ENCODE data around the gene FCN1.

Gene FCN1

DNA sequence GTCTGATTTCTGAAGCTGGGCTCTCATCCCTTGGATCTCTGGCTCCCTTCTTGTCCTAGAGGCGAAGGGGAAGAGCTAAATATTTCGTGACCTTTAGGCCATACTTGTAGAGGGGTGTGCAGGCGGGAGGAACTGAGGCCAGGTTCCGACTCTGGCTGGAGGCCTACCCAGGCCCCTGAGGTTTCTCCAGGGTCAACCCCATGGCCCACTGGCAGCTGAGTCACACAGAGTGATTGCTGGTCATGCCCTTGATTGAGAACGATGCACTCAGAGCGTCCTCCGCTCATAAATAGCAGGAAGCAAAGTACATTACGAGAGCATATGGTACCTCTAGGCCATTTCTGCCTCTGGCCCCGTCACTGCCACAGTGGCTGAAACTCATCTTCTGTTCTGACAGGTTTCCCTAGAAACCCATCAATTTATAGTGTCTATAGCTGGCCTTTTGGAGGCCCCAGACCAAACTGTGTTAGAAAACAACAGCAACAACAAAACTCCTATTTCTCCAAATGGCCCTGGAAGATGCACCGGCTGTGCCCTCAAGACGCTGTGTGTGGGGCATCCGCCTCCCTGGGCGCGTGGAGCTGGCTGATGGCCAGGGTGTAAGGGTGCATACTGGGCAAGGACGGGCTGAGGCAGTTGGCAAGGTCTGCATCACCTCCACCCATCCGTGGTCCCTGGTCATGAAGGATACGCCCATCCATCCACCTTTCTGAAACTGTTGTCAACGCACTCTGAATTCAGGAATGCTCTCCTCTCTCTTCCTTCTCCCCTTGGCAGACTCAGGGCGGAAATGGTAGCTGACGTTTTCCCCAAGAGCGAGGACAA, 32.9 kb upstream of the FCN1 start:
- DNase-seq, result no peak

DNA sequence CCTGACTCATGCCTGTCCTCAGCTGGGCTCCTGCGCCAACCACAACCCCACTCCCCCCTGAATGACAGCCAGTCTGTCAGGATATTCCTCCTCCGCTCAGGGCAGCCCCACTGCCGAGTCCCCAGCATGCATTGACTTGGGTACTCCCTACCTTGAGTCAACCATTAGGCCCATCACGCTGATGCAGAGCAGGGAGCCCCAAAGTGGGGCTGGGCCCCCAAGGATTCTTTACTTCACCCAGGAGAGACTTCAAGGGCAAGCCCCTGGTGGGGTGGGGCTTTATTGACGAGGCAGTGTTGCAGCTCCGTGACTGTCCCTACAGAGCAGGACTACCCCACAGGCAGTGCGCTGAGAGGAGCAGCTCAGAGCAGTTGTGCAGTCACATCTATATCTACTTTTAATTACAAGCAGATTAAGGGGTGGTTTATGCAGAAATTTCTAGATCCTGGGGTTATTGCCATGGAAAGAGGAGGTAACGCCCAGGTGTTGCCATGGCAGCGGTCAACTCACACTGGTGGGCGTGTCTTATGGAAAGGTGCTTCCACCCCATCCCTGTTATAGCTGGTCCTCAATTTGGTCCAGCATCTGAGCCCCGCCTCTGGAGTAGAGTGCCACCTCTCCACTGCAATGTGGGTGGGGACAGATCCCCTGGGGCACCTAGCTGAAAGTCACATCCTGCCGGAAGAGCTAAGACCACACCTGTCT, 32.1 kb upstream of the FCN1 start:
- no peak for DNase-seq

DNA sequence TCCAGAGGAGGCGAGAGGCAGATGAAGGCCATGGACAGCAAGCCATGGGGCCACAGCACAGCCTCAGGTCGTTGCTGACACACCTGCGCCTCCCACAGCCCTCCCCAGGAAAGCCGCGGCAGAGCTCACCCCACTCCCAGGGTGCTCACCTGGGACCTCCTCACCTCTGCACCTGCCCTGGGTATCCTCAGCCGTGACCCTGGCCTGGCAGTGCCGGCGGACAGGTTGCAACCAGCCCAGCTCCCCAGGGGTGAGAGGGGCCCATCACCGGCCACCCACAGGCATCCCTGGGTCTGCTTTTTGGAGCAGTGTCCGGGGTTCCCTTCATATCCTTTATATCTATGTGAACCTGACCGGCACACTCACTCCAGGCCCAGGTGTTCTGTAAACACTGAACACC, 30.4 kb upstream of the FCN1 start:
- no peak for DNase-seq

DNA sequence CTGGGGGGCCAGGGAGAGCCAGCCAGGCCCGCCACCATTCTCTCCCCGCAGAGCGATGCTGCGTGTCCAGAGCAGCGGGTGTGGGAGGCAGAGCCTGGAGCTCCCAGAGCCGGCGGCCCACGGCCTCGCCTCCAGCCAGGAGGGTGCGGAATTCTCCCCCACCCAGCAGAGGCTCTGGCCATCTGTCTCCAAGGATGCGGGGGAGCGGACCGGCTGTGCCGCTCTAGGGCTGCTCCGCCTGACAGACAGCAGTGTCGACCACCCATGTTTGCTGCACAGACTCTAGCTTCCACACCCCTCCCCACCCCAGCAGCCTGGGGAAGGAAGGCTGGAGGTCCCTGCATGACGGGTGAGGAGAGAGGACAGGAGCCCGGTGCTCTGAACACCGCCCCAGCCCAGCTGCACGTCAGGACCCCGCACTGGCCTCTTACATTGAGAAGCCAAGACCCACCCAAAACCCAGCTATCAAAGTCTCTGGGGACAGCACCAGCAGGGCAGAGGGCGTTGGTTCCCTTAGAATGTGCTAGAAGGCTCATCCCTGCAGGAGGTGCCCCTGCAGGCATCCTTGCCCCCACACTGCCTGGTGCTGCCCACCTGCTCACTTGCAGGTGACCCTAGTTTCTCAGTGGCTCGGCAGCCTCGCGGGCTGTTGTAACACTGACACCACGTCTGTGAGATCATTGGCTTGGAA, 29.7 kb upstream of the FCN1 start:
- DNase-seq, result no peak

DNA sequence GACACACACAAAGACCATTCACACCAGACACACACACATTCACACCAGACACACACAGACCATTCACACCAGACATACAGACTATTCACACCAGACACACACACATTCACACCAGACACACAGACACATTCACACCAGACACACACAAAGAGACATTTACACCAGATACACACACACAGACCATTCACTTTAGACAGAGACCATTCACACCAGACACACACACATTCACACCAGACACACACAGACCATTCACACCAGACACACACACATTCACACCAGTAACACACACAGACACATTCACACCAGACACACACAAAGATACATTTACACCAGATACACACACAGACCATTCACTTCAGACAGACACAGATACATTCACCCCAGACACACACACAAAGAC, 29.0 kb upstream of the FCN1 start:
- no peak for DNase-seq

DNA sequence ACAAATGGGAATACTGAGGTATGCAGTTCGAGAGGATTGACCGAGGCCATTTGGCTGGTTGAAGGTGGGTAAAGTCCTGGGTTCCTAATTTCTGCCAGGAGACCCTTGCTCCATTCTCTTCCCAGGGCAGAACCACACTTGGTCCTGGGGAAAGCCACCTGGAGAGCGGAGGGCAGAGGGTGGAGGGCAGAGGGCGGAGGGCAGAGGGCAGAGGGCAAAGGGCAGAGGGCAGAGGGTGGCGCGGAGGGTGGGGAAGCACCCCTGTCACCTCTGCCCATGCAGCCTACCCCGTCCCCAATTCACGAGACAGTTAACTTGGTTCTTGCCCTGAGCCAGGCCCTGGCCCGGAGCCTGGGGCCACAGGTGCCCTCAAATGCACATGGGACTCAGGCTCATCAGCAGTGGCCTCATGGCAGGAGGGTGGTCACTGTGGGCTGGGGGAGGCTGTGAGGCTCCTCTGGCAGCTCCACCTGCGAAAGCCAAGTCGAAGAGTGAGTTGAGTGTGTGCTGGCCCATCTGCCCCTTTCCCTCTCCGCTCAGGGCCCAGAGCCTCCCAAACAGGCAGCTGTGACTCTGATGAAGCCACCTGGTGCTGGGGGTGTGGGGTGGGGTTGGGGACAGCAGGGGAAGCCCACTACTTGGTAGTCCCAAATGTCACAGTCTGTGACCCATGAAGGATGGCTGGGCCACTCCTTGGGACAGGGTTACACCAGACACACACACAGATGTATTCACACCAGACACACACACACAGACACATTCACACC, 28.0 kb upstream of the FCN1 start:
- no peak for DNase-seq

DNA sequence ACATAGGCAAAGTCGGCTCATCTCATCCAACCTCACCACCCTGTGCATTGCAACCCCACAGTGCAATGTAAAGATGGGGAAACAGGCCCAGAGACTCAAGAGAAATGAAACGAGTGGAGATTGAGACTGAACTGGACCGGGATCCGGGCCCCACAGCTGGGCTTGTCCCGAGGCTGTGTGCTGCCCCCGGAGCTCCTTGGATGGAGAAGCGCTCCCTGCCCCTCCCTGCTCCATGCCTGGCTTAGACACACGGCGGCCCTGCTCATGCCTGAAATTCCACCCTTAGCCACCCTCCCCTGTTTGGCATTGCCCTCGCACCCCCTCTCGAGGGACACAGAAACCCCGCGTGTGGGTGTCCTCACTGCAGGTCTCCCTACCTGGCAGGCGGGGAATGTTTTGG, 27.2 kb upstream of the FCN1 start:
- DNase-seq, result no peak

DNA sequence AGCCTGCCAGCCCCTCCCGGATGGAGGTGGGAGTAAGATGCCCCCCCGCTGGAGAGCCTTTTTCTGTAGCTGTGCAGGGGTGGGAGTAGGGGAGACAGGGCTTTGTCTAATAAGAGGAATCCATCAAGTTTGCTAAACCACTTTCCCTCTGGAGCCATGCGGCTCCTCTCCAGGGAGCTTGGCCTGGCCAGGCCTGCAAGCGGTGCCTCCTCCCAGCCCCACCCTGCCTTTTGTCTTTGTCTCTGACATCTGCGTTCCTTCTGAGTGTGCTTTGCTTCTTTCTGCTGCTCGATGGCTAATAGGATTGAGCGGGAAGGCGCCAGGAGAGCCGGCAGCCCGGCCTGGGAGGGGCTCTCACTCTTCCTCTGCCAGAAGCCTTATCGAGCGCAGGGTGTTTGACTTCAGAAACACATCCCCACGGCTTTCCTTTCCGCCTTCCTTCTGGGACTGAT, 26.7 kb upstream of the FCN1 start:
- DNase-seq, result no peak

DNA sequence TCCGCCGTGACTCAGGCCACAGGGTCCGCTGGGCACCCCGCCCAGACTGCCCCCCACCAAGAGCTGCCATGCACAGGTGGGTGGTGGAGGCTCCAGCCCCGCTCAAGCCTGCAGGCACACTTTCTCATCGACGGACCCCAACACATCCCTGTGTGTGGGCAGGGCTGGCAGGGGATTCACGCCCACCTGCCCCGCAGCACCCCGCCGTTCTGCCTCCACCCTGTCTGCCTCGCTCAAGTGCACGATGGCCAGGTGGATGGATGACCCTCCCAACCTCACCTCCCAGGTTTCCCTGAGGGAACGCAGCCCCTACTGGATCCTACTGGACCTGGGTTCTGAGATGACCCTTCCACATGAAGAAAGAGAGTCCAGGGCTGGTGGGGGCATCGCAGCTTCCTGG, 26.1 kb upstream of the FCN1 start:
- DNase-seq, result no peak

DNA sequence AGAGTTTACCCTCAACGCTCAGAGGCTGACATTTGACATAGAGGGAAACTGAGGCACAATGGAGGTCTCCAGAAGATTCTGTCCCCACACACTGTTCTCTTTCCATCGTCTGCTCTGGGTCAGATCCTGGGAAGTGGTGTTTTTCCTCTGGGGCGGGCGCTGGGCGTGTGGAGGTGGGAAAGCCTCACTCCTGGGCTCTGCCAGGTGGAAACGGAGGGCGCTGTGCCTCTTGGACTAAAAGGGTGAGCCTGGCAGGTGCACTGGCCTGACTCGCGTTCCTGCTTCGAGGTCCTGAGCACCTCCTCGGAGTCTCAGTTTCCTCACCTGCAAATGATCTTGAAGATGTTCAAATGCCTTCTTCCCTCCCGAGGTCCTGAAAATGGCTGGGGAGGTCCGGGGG, 25.7 kb upstream of the FCN1 start:
- no peak for DNase-seq

DNA sequence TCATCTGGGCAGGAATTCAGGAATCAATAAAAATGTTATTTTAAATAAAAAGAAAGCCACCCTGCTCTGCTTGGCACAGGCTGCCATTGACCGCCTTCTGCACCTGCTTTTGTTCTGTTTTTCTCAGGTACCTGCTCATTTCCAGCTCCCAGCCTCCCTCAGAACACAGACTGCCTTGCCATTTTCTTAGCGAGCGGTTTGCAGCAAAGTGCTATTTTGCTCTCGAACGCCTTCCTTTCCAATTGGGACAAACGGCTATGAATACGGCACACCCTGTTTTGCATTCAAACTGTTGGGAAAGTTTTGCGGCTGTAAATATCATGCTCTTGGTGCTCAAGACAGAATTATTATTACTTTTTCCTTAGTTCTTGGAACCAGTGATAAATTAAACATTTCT, 25.1 kb upstream of the FCN1 start:
- no peak for DNase-seq

DNA sequence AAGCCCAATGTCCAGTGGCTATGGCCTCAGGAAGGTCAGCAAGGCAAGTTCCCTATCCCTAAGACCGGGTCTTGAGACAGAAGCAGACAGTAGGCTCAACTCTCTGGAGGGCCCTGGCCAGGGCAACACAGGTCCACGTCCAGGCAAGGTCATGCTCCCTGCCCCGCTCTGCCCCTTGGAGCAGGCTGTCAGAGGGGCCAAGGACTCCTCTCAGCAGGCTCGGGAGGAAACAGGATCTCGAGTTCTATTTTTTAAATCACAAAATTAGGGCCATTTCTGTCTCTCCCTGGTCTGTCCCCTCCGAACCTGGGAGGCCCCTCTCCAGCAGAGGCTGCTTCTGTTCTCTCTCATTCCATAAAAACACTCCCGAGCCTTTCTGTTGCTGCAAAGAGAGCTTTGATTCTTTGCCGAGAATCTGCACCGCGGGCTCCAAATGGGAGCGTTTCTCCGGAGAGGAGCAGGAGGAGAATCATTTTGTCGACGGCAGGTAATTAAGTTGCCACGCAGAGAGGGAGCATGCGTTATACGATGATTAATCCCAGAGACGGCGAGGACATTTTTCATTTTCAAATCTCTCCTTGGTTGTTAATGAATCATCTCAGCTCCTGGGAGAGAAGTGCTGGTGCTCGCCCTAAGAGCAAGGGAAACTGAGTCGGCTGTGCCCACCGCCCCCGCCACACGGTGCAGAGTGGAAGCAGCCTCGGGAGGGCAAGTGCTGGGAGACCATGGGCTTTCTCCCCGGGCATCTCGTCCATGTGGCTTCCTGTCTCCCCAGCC, 24.5 kb upstream of the FCN1 start:
- no peak for DNase-seq

DNA sequence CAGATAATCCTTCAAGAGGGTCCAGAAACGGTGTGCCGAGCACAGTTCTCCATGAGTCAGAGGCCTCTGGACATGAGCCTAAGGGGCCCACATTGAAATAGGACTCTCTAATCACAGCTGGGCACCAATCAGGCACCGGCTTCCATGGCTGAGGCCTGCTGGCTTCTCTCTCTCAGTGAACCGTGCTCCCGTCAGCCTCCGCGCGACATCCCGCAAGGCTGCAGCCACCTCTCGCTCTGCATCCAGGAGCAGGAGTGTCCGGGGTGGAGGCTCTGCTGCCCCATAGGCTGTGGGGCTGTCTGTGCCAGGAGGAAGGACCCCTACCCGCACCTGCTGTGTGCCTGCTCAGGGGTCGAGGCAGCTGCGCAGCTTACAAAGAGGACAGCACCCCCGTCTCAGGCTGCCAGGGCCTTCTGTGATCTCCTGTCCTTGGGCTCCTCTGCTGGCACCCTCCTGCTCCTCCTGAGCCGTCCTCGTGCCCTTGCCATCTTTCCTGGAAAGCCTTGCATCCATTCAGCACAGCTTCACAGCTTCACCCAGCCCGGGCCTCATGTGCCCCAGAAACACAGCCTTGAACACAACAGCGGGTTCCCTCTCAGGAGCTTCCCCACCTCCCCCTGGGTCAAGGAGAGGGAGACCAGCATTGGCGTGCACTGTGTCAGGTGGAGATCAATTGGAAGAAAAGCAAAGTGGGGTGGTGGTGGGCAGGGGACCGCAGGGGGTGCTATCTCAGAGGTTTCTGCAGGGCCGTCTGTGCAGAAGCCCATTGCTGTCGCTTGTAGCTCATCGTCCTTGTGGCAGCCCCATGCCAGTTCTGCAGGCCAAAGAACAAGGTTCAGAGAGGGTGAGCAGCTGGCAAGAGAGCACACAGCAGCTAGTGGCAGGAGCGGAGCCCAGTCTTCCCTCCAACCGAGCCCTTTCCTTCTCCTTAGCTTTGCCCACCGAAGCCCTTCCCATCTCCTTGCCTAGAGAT, 22.8 kb upstream of the FCN1 start:
- no peak for DNase-seq

DNA sequence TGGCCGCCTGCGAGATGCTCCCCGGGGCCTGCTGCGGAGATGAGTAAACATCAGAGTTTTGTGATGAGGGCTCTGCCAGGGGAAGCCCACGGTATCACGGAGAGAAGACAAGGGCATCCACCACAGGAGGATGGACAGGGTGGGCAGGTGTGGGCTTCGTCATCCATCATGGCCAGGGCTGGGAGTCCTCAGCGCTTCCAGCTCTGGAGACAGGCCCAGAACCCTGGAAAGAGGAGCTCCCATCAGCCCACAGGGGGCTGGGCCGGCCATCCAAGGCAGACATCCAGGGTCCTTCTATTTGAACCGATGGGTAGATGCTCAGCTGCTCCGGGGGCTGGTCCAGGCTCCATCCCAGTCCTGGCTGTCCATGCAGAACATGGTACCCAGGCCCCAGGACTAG, 22.1 kb upstream of the FCN1 start:
- DNase-seq, result no peak

DNA sequence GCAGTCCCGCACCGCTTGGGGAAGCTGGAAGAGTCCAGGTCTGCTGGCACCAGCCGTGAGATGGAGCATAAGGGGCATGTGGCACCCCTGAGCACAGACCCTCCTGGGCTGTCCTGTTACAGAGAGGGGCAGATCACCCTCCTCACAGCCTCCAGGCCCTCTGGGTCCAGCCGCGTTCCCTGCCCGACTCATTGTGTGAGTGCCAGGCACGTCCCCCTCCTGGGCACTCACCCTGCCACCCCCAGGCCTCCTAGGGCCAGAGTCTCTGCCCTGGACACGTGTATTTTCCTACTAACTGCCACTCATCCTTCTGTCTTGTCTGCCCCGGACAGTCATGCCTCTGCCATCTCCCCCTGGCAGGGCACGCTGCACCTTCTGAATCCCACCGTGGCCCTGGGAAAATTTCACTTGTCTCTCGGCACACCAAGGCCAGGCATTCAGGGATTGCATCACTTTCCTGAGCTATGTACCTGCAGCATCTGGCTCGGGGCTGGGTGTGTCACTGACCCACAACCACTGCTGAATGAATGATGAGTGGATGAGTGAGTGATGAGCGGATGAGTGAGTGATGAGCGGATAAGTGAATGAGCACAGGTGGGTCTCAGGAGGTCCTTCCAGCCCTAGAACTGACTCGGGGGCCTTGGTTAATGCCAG, 21.5 kb upstream of the FCN1 start:
- no peak for DNase-seq

DNA sequence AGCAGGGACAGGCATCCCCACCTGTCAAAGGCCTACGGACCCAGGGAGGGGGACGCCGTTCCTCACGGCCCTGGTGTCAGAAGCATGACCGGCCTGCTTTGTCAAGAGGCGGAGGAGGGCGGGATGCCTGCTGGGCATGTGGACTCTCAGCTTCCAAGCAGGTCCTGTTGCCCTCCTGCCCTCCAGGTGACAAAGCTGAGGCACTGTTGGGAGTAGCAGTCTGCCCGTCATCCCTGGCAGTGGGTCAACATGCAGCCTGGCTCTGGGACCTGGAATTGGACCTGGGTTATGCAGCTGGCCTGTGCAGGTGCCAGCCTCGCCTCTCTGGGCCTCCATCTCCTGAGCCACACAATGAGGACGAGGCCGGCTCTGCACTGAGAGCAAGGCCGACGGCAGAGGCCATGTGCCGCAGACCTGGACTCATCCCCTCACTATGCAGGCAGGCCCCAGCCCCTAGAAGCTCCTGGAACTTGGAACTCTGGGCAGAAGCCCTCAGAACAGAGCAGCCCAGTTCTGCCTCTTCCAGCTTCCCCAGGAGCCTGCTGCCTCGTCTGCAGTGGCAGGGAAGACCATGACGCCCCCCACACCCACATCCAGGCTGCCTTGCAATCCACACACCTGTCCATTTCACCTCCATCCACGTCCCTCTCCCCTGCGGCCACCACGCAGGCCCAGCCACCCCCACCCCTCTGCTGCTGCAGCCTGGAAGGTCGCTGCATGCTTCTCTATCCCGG, 20.8 kb upstream of the FCN1 start:
- DNase-seq, result no peak

DNA sequence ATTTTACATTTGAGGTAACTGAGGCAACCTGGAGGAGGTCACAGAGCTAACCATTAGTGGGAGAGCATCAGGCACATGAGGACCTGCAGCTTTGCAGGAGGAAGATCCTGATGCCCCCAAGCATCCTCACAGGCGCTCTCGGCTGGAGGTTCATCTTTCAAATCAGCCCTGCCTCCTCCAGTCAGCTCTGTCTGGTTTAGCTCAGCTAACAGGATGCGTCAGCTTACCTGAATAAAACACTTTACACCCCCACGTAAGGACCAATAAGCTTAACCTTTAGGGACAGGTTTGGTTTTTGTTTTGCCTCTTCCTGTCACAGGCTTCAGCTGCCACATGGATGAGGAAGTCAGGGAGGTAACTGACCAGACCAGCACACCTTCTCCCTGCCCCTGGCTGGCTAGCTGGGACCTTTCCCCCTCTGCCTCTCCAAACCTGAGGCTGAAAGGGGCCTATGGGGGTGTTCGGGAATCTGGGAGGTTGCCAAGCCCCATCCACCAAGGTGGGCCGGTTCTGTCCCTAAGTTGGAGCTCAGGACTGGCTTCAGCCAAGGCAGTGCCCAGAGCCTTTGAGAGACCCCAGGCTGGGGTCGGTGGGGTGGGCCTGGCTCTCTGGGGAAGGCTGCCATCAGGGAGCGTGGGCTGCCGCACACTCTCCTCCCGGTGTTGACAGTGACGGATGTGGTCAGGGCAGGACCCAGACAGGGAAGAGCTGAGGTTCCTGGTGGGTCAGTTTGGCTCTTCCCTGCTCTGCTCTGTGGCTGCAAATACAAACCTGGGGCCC, 20.0 kb upstream of the FCN1 start:
- DNase-seq, result no peak

DNA sequence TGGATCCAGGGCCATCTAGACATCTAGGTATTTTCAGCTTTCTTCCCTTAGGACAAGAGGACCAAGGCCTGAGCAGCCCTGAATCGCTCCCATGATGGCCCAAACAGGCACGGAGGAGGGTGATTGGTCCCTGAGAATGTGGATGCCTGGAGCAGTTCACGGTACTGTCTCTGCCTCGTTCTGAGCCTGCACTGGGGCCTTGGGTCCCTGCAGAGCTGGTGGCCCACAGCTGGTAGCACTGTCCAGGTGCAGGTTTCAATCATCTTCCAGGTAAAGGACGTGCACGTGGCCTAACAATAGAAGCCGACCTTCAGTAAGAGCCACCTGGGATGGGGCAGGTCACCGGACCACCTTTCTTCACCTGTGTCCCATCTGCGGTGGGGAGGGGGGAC, 19.4 kb upstream of the FCN1 start:
- no peak for DNase-seq

All from NCI-H774 (cell line).